C4-2B (cell line): Measurements from ENCODE around the gene COL1A1.

Source experiments
- H3K27ac ChIP-seq: fragments of 450-650 bp; 2 replicates; pipeline ENCODE4 v1.5.1; 2017
- ZFX ChIP-seq: fragments of 450-650 bp; IDR thresholded peaks from 2 replicates; pipeline ENCODE4 v1.6.1; 2017
- TF ChIP-seq, protein P1 (sequence below): fragments of 450-650 bp; conservative IDR thresholded peaks from 2 replicates; pipeline ENCODE4 v1.5.1; 2017; ENCODE audit warnings: mild to moderate bottlenecking

The COL1A1 gene

DNA sequence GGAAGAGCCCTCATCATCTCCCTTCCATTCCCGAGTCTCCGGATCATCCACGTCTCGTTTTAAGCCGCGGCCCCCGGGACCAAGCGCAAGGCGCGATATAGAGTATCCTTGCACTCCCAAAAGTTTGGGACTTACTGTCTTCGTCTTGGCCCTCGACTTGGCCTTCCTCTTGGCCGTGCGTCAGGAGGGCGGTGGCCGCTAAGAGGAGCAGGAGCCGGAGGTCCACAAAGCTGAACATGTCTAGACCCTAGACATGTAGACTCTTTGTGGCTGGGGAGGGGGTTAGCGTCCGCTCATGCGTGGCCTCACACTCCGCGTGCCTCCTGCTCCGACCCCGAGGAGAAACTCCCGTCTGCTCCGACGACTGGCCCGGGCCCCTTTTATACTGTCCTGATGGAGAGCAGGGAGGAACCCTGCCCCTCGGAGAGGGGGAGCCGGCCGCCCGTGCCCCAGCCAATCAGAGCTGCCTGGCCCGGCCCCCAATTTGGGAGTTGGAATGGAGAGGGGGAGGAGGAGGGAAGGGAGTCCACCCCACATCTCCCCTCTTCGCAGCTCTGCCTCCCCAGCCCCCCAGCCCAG is at the start of gene COL1A1:
TSS of gene COL1A1 (minus strand) at position 356 of the 579 bp plus-strand sequence. CDS start at position 238, 118 bp downstream.
- TF ChIP-seq, protein P1, sequence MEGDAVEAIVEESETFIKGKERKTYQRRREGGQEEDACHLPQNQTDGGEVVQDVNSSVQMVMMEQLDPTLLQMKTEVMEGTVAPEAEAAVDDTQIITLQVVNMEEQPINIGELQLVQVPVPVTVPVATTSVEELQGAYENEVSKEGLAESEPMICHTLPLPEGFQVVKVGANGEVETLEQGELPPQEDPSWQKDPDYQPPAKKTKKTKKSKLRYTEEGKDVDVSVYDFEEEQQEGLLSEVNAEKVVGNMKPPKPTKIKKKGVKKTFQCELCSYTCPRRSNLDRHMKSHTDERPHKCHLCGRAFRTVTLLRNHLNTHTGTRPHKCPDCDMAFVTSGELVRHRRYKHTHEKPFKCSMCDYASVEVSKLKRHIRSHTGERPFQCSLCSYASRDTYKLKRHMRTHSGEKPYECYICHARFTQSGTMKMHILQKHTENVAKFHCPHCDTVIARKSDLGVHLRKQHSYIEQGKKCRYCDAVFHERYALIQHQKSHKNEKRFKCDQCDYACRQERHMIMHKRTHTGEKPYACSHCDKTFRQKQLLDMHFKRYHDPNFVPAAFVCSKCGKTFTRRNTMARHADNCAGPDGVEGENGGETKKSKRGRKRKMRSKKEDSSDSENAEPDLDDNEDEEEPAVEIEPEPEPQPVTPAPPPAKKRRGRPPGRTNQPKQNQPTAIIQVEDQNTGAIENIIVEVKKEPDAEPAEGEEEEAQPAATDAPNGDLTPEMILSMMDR = no peak
- TF ChIP-seq ZFX = no peak
- peak within 1 kb of the TSS; percentile 62; the same call in 1 of the 2 replicates for H3K27ac ChIP-seq

DNA sequence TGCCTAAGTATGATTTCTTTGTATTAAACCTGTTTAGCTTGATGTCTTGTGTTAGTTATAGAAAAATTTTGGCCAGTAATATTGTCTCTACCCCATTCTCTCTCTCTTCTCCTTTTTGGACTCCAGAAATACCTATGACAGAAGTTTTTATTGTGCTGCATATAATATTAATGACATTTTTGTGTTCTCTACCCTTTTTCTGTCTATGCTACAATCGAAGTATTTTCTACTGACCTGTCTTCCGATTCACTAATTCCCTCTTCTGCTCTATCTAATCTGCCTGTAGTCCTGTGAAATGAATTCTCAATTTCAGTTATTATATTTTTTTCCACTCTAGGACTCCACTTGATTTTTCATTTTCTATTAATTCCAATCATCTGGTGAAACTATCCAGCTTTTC is 46.8 kb upstream of the COL1A1 start:
- H3K27ac ChIP-seq = no peak overlapping the region
- TF ChIP-seq ZFX = no peak
- TF ChIP-seq, protein P1 = no peak

DNA sequence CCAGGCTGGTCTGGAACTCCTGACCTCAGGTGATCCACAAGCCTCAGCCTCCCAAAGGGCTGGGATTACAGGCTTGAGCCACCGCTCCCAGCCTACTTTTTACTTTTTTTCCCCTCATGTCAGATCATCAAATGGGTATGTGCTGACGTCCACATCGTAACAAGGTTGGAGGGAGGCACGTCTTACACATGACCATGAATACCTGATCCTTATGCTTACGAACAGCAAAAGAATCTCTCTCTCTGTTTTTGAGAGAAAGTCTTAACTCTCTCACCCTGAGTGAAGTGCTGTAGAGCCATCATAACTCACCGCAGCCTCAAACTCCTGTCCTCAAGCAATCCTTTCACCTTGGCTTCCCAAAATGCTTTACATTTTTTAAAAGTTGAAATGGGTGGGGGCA is 43.3 kb upstream of the COL1A1 start:
- TF ChIP-seq, protein P1 = no peak
- no peak for TF ChIP-seq ZFX
- H3K27ac ChIP-seq = no peak overlapping the region

DNA sequence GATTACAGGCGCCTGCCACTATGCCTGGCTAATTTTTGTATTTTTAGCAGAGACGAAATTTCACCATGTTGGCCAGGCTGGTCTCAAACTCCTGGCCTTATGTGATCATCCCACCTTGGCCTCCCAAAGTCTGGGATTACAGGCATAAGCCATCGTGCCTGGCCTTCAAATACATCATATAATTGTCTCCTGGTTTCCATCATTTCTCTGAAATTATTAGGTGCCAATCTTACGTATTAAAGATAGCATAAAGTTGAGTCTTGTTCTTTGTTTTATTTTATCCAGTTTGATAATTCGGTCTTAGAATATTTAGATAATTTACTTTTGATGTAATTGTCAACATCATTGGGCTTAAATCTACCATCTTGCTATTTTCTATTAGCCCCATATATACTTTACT is 40.0 kb upstream of the COL1A1 start:
- no peak overlapping the region for H3K27ac ChIP-seq
- no peak for TF ChIP-seq ZFX

DNA sequence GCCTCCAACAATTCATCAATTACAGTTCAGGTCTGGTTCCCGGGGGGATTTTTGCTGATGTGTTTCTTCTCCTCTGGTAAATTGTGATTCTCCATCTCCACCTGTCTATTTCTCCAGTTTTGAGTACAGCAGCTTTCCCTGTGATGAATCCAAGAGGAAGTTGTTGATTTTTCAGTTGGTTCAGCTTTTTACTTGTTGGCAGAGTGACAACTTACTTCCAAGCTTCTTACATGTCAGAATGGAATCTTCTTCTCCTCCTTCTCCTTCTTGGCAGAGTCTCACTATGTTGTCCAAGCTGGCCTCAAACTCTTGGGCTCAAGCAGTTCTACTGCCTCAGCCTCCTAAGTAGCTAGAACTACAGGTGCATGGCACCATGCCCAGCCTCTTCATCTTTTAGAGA is 39.4 kb upstream of the COL1A1 start:
- H3K27ac ChIP-seq = no peak overlapping the region
- no peak for TF ChIP-seq ZFX
- TF ChIP-seq, protein P1 = no peak

DNA sequence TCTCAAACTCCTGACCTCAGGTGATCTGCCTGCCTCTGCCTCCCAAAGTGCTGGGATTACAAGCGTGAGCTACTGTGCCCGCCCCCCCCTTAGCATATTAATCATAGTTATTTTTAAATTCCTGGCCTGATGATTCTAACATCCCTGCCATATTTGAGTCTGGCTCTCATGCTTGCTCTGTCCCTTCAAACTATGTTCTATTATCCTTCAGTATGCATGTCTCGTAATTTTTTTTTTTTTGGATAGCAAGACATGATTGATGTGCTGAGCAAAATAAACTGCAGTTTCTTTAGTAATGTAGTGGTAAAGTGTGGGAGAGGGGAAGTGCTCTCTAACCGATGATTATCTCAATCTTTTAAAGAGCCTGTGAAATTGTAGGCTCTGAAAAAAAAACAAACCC is 38.5 kb upstream of the COL1A1 start:
- TF ChIP-seq ZFX = no peak
- TF ChIP-seq, protein P1 = no peak
- no peak overlapping the region for H3K27ac ChIP-seq

DNA sequence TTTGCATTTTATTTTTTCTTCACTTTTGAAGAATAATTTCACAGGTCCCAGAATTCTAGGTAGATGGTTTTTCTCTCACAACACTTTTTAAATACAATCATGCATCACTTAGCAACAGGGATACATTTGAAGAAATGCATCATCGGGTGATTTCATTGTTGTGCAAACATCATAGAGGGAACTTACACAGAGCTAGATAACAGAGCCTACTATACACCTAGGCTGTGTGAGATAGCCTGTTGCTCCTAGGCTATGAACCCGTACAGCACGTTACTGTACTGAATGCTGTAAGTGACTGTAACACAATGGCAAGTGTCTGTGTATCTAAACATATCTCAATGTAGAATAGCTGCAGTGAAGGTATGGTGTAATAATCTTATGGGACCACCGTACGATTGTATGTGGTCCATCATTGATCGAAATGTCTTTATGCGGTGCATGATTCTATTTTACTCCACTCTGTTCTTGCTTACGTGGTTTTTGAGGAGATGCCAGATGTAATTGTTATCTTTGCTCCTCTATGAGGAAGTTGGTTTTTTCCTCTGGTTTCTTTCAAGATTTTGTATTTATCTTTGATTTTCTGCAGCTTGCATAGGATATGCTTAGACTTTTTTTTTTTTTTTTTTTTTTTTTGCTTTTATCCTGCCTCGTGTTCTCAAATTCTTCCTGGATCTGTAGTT is 37.3 kb upstream of the COL1A1 start:
- H3K27ac ChIP-seq = no peak overlapping the region
- TF ChIP-seq, protein P1 = no peak
- TF ChIP-seq ZFX = no peak

DNA sequence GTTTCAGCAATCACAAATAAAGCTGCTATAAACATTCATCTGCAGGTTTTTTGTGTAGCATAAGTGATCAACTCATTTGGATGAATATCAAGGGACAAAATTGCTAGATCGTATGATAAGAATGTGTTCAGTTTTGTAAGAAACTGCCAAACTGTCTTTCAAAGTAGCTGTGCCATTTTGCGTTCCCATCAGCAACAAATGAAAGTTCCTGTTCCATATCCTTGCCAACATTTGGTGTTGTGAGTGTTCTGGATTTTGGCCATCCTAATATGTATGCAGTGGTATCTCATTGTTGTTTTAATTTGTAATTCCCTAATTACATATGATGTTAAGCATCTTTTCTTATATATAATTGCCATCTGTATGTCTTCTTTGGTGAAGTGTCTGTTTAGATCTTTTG is 36.5 kb upstream of the COL1A1 start:
- TF ChIP-seq, protein P1 = no peak
- no peak for TF ChIP-seq ZFX
- H3K27ac ChIP-seq = no peak overlapping the region
